ENCODE measurements around the gene ZNF496. TPM values are rescaled to one million over a fixed set of nuclear protein-coding genes. Genes with fewer than 3 reads are reported as not detected.

The ZNF496 gene
- total and polyA plus RNA-seq, 9 of the 15 experiments (the other 6 are each of a cell fraction or from before 2014, with no cell fraction given), result 4.3 to 54.0 (median 31.3) TPM

- in situ Hi-C loops (cut with MboI) (no loop called here), intact Hi-C loops (cut with micrococcal nuclease) (no loop called here)
- peak overlapping the region in 1 of 2 experiments; percentile 73; a peak in 1 of 4 replicates for H3K9ac ChIP-seq (ENCODE audit: insufficient read depth in 1 of 2, low read depth in 2 of 2, low read length in 2 of 2)
- BruUV-seq (replicated peaks), result no TSS peak
- H3K79me2 ChIP-seq (ENCODE audit: control insufficient read depth, insufficient read depth, low read length), result no peaks in the 10 kb centered on the region
- FAIRE-seq (no peak), ATAC-seq (no peak; the same call in 2 of the 3 replicates), DNase-seq (ENCODE audit: extremely low read depth in 1 of 4, low spot score in 3 of 4) (no peak)
- H3K9me1 ChIP-seq (ENCODE audit: control insufficient read depth, insufficient read depth, low read length), result no peaks in the 10 kb centered on the region
- CTCF ChIA-PET (ENCODE audit: low intra/inter-chr PET ratio), result no interaction called here
- 0 out of 2 replicates have a peak overlapping the region, but pooled peaks have one; percentile 34 for H3K4me2 ChIP-seq (ENCODE audit: insufficient read depth, low read length)
- peaks cover 16 to 26% of the 10 kb centered on the region in 2 experiments for H3K4me1 ChIP-seq (replicated peaks in 1 of 2; ENCODE audit: control insufficient read depth in 2 of 2, insufficient read depth in 2 of 2, low read length in 2 of 2)
- POLR2A ChIA-PET, result interaction anchor here (0.6 to 1.1 kb wide), 3 partner anchors 20 to 32 kb away, joined by 3 read pairs; no protein-coding TSS in a partner anchor
- 54% methylated on average over 6 of the region's 6 CpGs for WGBS (ENCODE audit: insufficient coverage, low coverage, missing lambda C conversion rate)
- H2AFZ ChIP-seq (ENCODE audit: low read depth, low read length), result no peak overlapping the region
- no peaks in the 10 kb centered on the region for H4K20me1 ChIP-seq (replicated peaks; ENCODE audit: control insufficient read depth, insufficient read depth, low read length)
- H3K9me3 ChIP-seq (replicated peaks; ENCODE audit: control insufficient read depth, insufficient read depth, low read depth, low read length), result no peaks in the 10 kb centered on the region
- no peak overlapping the region for H3K4me3 ChIP-seq
- no peak overlapping the region; the same call in 2 of the 3 replicates for H3K27ac ChIP-seq (ENCODE audit: extremely low read depth, low read depth, low read length)
- H3K36me3 ChIP-seq (ENCODE audit: control insufficient read depth, insufficient read depth, low read length), result peaks cover 51% of the 10 kb centered on the region; the same call in 2 of the 3 replicates
- no peaks in the 10 kb centered on the region for H3K27me3 ChIP-seq (ENCODE audit: control insufficient read depth in 2 of 2, insufficient read depth in 2 of 2, low read length in 2 of 2)
- TF ChIP-seq SMAD4 (CRISPR knock-in tag; conservative IDR thresholded peaks at IDR 0.05) (no peak), ZBTB2 (IDR thresholded peaks at IDR 0.05) (no peak), ZNF431 (CRISPR knock-in tag; IDR thresholded peaks at IDR 0.05) (no peak), GABPA (tag; conservative IDR thresholded peaks at IDR 0.05; ENCODE audit: low read depth) (no peak), ZBTB9 (CRISPR knock-in tag; IDR thresholded peaks at IDR 0.05) (no peak), UBTF (IDR thresholded peaks at IDR 0.05; ENCODE audit: borderline replicate concordance in 1 of 2, low read depth in 2 of 2, low read length in 2 of 2) (no peak), ZBTB12 (CRISPR knock-in tag; IDR thresholded peaks at IDR 0.05) (no peak), ZFP91 (CRISPR knock-in tag; IDR thresholded peaks at IDR 0.05) (no peak)
Observed at GRCh38 chr1:247298124-247298481, 33.6 kb downstream of the ZNF496 start.
